H9 (cell line): Measurements from ENCODE around the gene PTPN7. TPM values are rescaled to one million over a fixed set of nuclear protein-coding genes. Genes with fewer than 3 reads are reported as not detected.
A peak's percentile ranks its signal among the peaks of the same experiment; 100 is the strongest.

ENCODE experiments used
- DNase-seq: peaks from one replicate; pipeline ENCODE4 v3.0.0-alpha.2; 2017
- H2AFZ ChIP-seq: one replicate; pipeline ENCODE4 v1.6.1; 2013; ENCODE audit warnings: mild to moderate bottlenecking, low read length, control low read depth, moderate library complexity
- H2AK5ac ChIP-seq: 2 replicates; pipeline ENCODE4 v1.6.1; 2013; ENCODE audit warnings: low read length, control low read depth, mixed read lengths; ENCODE audit not compliant: insufficient read length
- H2BK120ac ChIP-seq: one replicate; pipeline ENCODE4 v1.6.1; 2013; ENCODE audit warnings: low read depth, mild to moderate bottlenecking, low read length, control low read depth, inconsistent platforms; ENCODE audit not compliant: poor library complexity, severe bottlenecking
- H2BK12ac ChIP-seq: 2 replicates; pipeline ENCODE4 v1.6.1; 2013; ENCODE audit warnings: low read length, control low read depth, mixed read lengths, low read depth; ENCODE audit not compliant: insufficient read length
- H2BK15ac ChIP-seq: 2 replicates; pipeline ENCODE4 v1.6.1; 2013; ENCODE audit warnings: low read depth, low read length, control low read depth
- H2BK20ac ChIP-seq: one replicate; pipeline ENCODE4 v1.6.1; 2013; ENCODE audit warnings: low read depth, mild to moderate bottlenecking, low read length, control low read depth, inconsistent platforms; ENCODE audit not compliant: poor library complexity, severe bottlenecking
- H2BK5ac ChIP-seq: 2 replicates; pipeline ENCODE4 v1.6.1; 2013; ENCODE audit warnings: low read length, control low read depth, mixed read lengths; ENCODE audit not compliant: insufficient read length
- H3K14ac ChIP-seq: 2 replicates; pipeline ENCODE4 v1.6.1; 2013; ENCODE audit warnings: low read length, control low read depth; ENCODE audit not compliant: insufficient read depth
- H3K18ac ChIP-seq: 2 replicates; pipeline ENCODE4 v1.6.1; 2013; ENCODE audit warnings: low read depth, mild to moderate bottlenecking, mixed read lengths, low read length, control low read depth; ENCODE audit not compliant: insufficient read length
- H3K23ac ChIP-seq: 2 replicates; pipeline ENCODE4 v1.6.1; 2013; ENCODE audit warnings: low read length, control low read depth, mixed read lengths, low read depth; ENCODE audit not compliant: insufficient read length
- H3K23me2 ChIP-seq: 2 replicates; pipeline ENCODE4 v1.6.1; 2013; ENCODE audit warnings: low read depth, mild to moderate bottlenecking, mixed read lengths, low read length, control low read depth; ENCODE audit not compliant: insufficient read length, poor library complexity, severe bottlenecking
- H3K27ac ChIP-seq: 2 replicates; pipeline ENCODE4 v1.5.1; 2013; ENCODE audit warnings: low read length, control low read depth, mixed read lengths, low read depth; ENCODE audit not compliant: insufficient read length
- H3K27me3 ChIP-seq: 2 replicates; pipeline ENCODE4 v1.6.1; 2013; ENCODE audit warnings: low read length, control low read depth, inconsistent platforms; ENCODE audit not compliant: insufficient read depth
- H3K4ac ChIP-seq: 2 replicates; pipeline ENCODE4 v1.6.1; 2013; ENCODE audit warnings: low read depth, mild to moderate bottlenecking, control low read depth, inconsistent platforms, low read length, moderate library complexity
- H3K4me1 ChIP-seq: 2 replicates; pipeline ENCODE4 v1.6.1; 2013; ENCODE audit warnings: low read length, control low read depth, inconsistent platforms; ENCODE audit not compliant: insufficient read depth
- H3K4me2 ChIP-seq: 2 replicates; pipeline ENCODE4 v1.6.1; 2013; ENCODE audit warnings: low read length, control low read depth, mixed read lengths; ENCODE audit not compliant: insufficient read length, insufficient read depth
- H3K56ac ChIP-seq: 2 replicates; pipeline ENCODE4 v1.6.1; 2013; ENCODE audit warnings: low read depth, mild to moderate bottlenecking, mixed read lengths, low read length, control low read depth; ENCODE audit not compliant: insufficient read length
- H3K79me1 ChIP-seq: 2 replicates; pipeline ENCODE4 v1.6.1; 2013; ENCODE audit warnings: low read depth, mild to moderate bottlenecking, moderate library complexity, low read length, control low read depth, inconsistent platforms; ENCODE audit not compliant: insufficient read depth, poor library complexity, severe bottlenecking
- H3K79me2 ChIP-seq: 2 replicates; pipeline ENCODE4 v1.6.1; 2013; ENCODE audit warnings: low read length, control low read depth, inconsistent platforms; ENCODE audit not compliant: insufficient read depth
- H3K9ac ChIP-seq: 2 replicates; pipeline ENCODE4 v1.6.1; 2013; ENCODE audit warnings: low read length, control low read depth, mixed read lengths; ENCODE audit not compliant: insufficient read length; ENCODE audit errors: extremely low read depth
- H3K9me3 ChIP-seq: one replicate; pipeline ENCODE4 v1.6.1; 2013; ENCODE audit warnings: low read depth, low read length, inconsistent platforms; ENCODE audit not compliant: control insufficient read depth
- H3T11ph ChIP-seq: one replicate; pipeline ENCODE4 v1.6.1; 2013; ENCODE audit warnings: mild to moderate bottlenecking, low read length, control low read depth, inconsistent platforms
- H4K20me1 ChIP-seq: one replicate; pipeline ENCODE4 v1.6.1; 2013; ENCODE audit not compliant: control insufficient read depth, insufficient read length, insufficient read depth
- H4K5ac ChIP-seq: 2 replicates; pipeline ENCODE4 v1.6.1; 2013; ENCODE audit warnings: low read depth, mild to moderate bottlenecking, mixed read lengths, low read length, control low read depth; ENCODE audit not compliant: insufficient read length
- H4K8ac ChIP-seq: replicated peaks from 2 replicates; pipeline ENCODE4 v1.6.1; 2013; ENCODE audit warnings: low read length, control low read depth, mixed read lengths, low read depth; ENCODE audit not compliant: insufficient read length
- H4K91ac ChIP-seq: 2 replicates; pipeline ENCODE4 v1.6.1; 2013; ENCODE audit warnings: low read depth, mild to moderate bottlenecking, moderate library complexity, mixed read lengths, low read length, control low read depth; ENCODE audit not compliant: insufficient read length
- H3K27ac Mint-ChIP-seq, 3 experiments: 2 replicates in 2 of 3; 3 replicates in 1 of 3; pipeline ENCODE4 v1.8.0; 2020 to 2021; ENCODE audit warnings: mixed read lengths in 3 of 3, mild to moderate bottlenecking in 1 of 3, moderate library complexity in 1 of 3
- H3K27me3 Mint-ChIP-seq: 2 replicates; pipeline ENCODE4 v1.8.0; 2021; ENCODE audit warnings: low read depth, mild to moderate bottlenecking, moderate library complexity, mixed read lengths
- H3K36me3 Mint-ChIP-seq, 3 experiments: 2 replicates in 2 of 3; 3 replicates in 1 of 3; pipeline ENCODE4 v1.8.0; 2020 to 2021; ENCODE audit warnings: low read depth in 3 of 3, mixed read lengths in 3 of 3; ENCODE audit not compliant: insufficient read depth in 1 of 3
- H3K4me1 Mint-ChIP-seq, 2 experiments: 2 replicates each; pipeline ENCODE4 v1.8.0; 2020; ENCODE audit warnings: mixed read lengths in 2 of 2
- H3K4me3 Mint-ChIP-seq, 2 experiments: 2 replicates in 1 of 2; 3 replicates in 1 of 2; pipeline ENCODE4 v1.8.0; 2020 to 2021; ENCODE audit warnings: mild to moderate bottlenecking in 2 of 2, mixed read lengths in 2 of 2, moderate library complexity in 1 of 2
- H3K9me3 Mint-ChIP-seq, 2 experiments: 2 replicates in 1 of 2; 3 replicates in 1 of 2; pipeline ENCODE4 v1.8.0; 2020; ENCODE audit warnings: mild to moderate bottlenecking in 2 of 2, mixed read lengths in 2 of 2, moderate library complexity in 1 of 2
- WGBS: extraction: QIAGEN DNeasy Blood & Tissue Kit; methylation state at CpG from one replicate; pipeline ENCODE4 v1.1.7; 2013; ENCODE audit warnings: missing lambda C conversion rate, low lambda C conversion rate, mixed read lengths; ENCODE audit not compliant: insufficient read length; ENCODE audit errors: extremely low coverage; 5-methylcytosine and 5-hydroxymethylcytosine counted together
- total RNA-seq: library from RNA; stranded (reverse); gene quantifications from 2 replicates; pipeline ENCODE4 v1.2.1, GENCODE V29; 2021
- TF ChIP-seq, protein P1 (sequence below): fragments of 200-600 bp; sonication (generic); conservative IDR thresholded peaks from 3 replicates; pipeline ENCODE4 v1.8.0; 2021; ENCODE audit warnings: antibody characterized with exemption, mild to moderate bottlenecking

Gene PTPN7
- total RNA-seq, 1 experiment from 2014 or later = 0.72 TPM

- H3K27ac Mint-ChIP-seq = no peak overlapping the region
- Histone ChIP-seq H2AK5ac (no peak overlapping the region), H3K23ac (no peak overlapping the region), H3K79me1 (no peaks in the 10 kb centered on the region), H4K91ac (no peak overlapping the region), H4K8ac (no peak overlapping the region), H3K4me1 (peaks cover under 1% of the 10 kb centered on the region; the same call in 1 of the 2 replicates), H3K79me2 (no peaks in the 10 kb centered on the region), H2BK20ac (no peak overlapping the region), H3K56ac (no peak overlapping the region), H4K20me1 (no peaks in the 10 kb centered on the region), H3T11ph (no peak overlapping the region), H3K27me3 (peaks cover 11% of the 10 kb centered on the region; the same call in 1 of the 2 replicates), H2BK120ac (no peak overlapping the region), H3K23me2 (peaks cover 4% of the 10 kb centered on the region), H2BK15ac (no peak overlapping the region), H3K4ac (no peak overlapping the region), H2BK5ac (no peak overlapping the region), H3K9me3 (no peaks in the 10 kb centered on the region), H3K27ac (no peak overlapping the region), H3K14ac (no peak overlapping the region), H3K18ac (no peak overlapping the region), H4K5ac (no peak overlapping the region), H3K4me2 (no peak overlapping the region), H3K9ac (no peak overlapping the region), H2AFZ (no peak overlapping the region), H2BK12ac (no peak overlapping the region)
- H3K4me1 Mint-ChIP-seq = peaks cover 7 to 19% of the 10 kb centered on the region in 2 experiments
- peak; percentile 65 for DNase-seq
- TF ChIP-seq, protein P1, sequence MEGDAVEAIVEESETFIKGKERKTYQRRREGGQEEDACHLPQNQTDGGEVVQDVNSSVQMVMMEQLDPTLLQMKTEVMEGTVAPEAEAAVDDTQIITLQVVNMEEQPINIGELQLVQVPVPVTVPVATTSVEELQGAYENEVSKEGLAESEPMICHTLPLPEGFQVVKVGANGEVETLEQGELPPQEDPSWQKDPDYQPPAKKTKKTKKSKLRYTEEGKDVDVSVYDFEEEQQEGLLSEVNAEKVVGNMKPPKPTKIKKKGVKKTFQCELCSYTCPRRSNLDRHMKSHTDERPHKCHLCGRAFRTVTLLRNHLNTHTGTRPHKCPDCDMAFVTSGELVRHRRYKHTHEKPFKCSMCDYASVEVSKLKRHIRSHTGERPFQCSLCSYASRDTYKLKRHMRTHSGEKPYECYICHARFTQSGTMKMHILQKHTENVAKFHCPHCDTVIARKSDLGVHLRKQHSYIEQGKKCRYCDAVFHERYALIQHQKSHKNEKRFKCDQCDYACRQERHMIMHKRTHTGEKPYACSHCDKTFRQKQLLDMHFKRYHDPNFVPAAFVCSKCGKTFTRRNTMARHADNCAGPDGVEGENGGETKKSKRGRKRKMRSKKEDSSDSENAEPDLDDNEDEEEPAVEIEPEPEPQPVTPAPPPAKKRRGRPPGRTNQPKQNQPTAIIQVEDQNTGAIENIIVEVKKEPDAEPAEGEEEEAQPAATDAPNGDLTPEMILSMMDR = no peak; the same call in 1 of the 3 replicates
- H3K9me3 Mint-ChIP-seq = no peaks in the 10 kb centered on the region; a peak in 2 of 5 replicates
- no CpG with 5 or more reads among the region's 7 CpGs for WGBS
- H3K4me3 Mint-ChIP-seq = no peak overlapping the region
- H3K36me3 Mint-ChIP-seq = no peaks in the 10 kb centered on the region; a peak in 1 of 7 replicates
- H3K27me3 Mint-ChIP-seq = peaks cover 32% of the 10 kb centered on the region
Measured at GRCh38 chr1:202189918-202190715, 29.7 kb upstream of the PTPN7 start.
